Left forelimb (tissue), 1 donor: ENCODE data around the gene MYO1H.

Experiments used
- DNase-seq: peaks from one replicate; pipeline ENCODE4 v3.0.0-alpha.2; 2018; ENCODE audit warnings: low spot score

The MYO1H gene

GRCh38 chr12:109449845-109450532, 102.3 kb downstream of the MYO1H start:
- DNase-seq: no peak

- no peak for DNase-seq
These were observed 103.3 kb downstream of the MYO1H start for GRCh38 chr12:109450980-109451379.

- no peak for DNase-seq
These were observed 103.7 kb downstream of the MYO1H start for GRCh38 chr12:109451400-109451799.

- no peak for DNase-seq
These were observed 104.8 kb downstream of the MYO1H start for GRCh38 chr12:109452489-109452888.

GRCh38 chr12:109455706-109456105, 108.0 kb downstream of the MYO1H start:
- no peak for DNase-seq

GRCh38 chr12:109458086-109458485, 110.4 kb downstream of the MYO1H start:
- DNase-seq: no peak

- no peak for DNase-seq
These were observed 111.1 kb downstream of the MYO1H start for GRCh38 chr12:109458771-109459208.

- no peak for DNase-seq
These were observed 111.5 kb downstream of the MYO1H start for GRCh38 chr12:109459247-109459646.

- DNase-seq: no peak
These were observed 112.8 kb downstream of the MYO1H start for GRCh38 chr12:109460538-109460937.

- no peak for DNase-seq
These were observed 113.5 kb downstream of the MYO1H start for GRCh38 chr12:109461049-109461845.

GRCh38 chr12:109461846-109462756, 114.4 kb downstream of the MYO1H start:
- DNase-seq: no peak

GRCh38 chr12:109462868-109463692, 115.4 kb downstream of the MYO1H start:
- DNase-seq: peak; percentile 80

GRCh38 chr12:109463756-109464155, 116.1 kb downstream of the MYO1H start:
- DNase-seq: no peak

- no peak for DNase-seq
These were observed 117.1 kb downstream of the MYO1H start for GRCh38 chr12:109464642-109465351.

- no peak for DNase-seq
These were observed 118.6 kb downstream of the MYO1H start for GRCh38 chr12:109466305-109466704.

- no peak for DNase-seq
These were observed 119.1 kb downstream of the MYO1H start for GRCh38 chr12:109466821-109467220.

GRCh38 chr12:109467978-109468676, 120.4 kb downstream of the MYO1H start:
- no peak for DNase-seq

- no peak for DNase-seq
These were observed 121.8 kb downstream of the MYO1H start for GRCh38 chr12:109469517-109469916.

- no peak for DNase-seq
These were observed 125.3 kb downstream of the MYO1H start for GRCh38 chr12:109473006-109473405.
